Right renal cortex interstitium (tissue), 3 donors: ENCODE results near the gene CDK18. TPM values are rescaled to one million over a fixed set of nuclear protein-coding genes. Genes with fewer than 3 reads are reported as not detected.

ENCODE experiments used
- DNase-seq, 3 donors: peaks; one replicate each; pipeline ENCODE4 v3.0.0-alpha.2; 2013; ENCODE audit warnings: low read depth in 3 of 3, low spot score in 2 of 3
- polyA plus RNA-seq, 3 donors: library from polyadenylated mRNA; unstranded; fragments of 120-200 nt; gene quantifications; one replicate each; pipeline ENCODE4 v1.2.1, GENCODE V29; 2013; ENCODE audit not compliant: insufficient read length in 3 of 3

Gene CDK18
- polyA plus RNA-seq, 3 donors = 17.4 to 22.1 (median 18.2) TPM

DNA sequence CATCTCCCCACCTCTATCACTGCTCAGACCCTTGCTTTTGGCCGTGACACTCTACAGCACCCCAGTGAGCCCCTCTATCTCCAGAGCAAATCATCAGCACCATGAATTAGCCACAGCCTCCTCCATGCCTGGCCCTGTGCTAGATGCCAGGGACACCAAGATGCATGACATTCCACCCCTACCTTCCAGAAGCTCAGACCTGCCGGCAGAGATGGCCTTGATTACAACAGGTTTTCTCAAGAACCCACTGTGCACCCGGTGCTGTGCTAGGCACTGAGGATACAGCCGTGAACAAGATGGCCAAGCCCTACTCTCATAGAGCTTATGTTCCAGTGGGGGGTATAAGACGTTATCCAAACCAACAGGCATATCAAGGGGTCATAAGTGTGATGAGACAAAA, 30.6 kb downstream of the CDK18 start:
- DNase-seq = no peak

DNA sequence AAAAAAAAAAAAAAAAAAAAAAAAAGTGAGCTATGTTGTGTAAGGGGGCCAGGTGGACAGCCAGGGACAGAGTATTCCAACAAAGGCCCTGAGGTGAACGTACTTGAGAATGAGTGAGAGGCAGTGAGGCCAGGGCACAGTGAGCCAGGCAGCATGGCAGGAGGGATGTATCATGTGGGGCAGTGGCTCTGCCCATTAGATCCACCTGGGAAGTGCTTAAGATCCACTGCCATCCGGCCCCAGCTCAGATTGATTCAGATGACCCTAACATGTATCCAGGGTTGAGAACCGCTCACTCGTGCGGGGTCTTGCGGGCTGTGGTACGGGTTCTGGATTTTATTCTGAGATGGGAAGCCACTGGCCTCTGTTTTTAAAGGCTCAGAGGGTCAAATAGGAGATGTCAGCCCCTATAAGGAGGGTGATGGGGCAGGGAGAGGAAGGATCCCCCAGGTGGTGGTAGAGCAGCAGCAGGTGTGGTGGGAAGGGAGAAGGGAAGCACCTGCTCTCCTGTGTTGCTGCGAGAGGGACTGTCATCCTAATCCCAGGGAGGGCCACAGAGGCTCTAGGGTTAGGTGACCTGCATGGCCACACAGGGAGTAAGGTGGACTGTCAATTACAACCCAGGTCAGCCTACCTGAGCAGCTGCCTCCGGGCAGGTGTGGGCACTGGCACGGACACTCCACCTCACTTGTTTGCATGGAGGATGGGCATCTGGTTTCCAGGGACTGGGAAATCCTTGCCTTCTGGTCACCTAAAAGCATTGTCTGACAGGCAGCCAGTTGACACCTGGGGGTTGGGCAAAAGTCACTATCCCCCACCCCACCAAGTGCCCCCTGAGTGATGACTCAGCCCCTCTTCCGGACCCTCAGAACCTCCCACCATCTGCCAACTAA, 31.6 kb downstream of the CDK18 start:
- DNase-seq = no peak

DNA sequence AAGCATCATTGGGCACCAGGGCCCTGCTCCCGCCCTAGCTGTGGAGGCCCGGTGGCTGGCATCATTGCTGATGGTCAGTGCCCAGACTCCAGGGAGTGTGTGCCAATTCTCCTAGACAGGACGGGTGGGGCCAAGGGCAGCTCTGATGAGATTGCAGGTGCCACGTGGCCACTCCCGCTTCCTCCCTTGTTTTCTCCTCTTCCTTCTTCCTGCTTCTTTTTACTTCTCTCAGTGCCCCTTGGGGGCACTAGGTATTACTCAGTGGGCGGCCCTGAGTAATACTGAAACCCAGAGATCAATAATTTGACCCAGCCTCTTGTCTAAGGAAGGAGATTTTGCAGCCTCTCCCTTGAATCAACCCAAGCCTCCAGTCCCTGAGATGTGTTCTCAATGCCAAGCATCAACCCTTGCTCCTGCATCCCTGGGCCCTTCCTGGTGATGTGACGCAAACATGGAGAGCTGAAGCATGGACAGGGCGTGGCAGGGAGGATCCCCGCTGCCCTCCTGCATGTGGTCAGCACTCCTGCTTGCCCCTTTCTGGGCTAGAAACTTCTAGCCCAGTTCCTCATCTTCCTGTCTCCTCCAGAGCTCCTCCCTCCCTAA, 32.4 kb downstream of the CDK18 start:
- DNase-seq = no peak

DNA sequence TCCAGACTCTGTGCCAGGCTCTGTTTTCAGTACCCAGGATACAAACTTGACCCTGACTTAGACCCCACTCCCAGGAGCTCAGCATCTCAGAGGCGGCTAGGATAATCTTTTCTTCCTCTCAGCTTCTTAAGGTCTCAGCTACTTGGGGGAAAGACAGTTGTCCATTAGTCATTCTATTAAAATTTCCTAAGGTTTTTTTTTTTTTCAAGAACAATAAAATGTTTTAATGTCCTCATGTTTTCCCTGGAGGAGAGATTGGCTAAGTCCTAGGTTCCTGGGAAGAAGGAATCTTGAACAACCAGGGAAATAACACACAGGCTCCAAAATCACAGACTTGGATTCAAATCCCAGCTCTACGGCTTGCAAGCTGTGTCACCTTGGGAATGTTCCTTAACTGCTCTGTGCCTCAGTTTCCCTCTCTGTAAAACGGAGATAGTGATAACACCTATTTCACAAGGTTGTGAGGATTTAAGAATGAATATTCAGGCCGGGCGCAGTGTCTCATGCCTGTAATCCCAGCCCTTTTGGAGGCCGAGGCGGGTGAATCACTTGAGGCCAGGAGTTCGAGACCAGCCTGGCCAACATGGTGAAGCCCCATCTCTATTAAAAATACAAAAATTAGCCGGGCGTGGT, 33.0 kb downstream of the CDK18 start:
- DNase-seq = no peak

DNA sequence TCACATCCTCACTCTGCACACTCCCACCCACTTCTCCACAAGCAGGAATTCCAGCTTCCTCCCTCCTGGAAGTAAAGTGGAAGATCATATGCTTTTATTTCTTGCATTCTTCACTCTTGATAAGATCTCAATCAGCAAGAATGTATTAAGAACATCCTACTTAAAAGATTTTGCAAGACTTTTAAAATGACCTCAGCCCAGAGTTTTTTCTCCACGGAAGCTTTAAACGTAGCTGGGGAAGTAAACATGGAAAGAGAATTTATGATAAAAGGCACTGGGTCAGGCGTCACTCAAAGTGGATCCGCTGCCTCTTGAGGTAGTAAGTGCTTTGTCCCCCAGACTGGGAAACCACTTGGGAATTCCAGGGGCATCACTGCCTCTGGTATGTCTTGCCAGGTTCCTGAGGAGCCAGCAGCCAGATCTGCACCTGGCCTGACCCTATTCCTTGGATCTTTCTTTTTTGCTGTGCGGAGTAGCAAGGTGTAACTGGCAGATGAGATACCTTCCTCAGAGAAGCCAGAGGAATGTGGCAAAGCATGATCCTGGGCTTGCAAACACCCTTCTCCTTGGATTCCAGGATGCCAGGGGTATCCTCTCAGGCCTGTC, 33.9 kb downstream of the CDK18 start:
- no peak for DNase-seq

DNA sequence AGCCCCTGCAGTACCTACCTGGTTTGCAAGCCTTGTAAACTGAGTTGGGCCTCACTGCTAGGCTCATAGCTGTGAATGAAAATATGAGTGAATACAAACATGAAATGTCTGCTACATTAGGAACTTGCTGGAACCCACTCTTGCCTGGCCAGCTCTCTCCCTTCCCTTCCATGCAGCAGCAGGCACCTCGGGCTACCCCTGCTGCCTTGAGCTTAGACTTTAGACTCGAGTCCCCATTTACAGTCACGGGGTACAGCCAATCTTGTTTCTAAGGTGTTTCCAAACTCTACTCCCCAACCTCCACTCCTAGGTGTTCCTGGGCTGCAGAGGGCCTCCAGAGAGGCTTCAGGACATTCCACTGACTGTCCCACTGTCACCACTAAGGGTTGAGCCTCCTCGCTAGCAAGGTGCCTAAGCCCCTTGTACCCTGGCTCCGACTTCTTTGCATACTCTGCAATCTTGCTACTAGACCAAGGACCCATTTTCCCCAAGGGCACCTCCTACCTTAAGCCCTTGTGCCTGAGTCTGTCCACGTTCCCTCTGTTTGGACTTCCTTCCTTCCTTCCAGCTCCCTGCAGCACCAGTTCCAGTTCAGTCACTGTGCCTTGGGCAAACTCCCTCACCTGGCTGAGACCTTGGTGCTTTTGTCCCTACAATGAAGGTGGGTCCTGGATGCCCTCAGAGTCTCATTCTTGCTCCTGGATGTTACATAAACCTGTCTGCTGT, 36.9 kb downstream of the CDK18 start:
- DNase-seq = no peak

DNA sequence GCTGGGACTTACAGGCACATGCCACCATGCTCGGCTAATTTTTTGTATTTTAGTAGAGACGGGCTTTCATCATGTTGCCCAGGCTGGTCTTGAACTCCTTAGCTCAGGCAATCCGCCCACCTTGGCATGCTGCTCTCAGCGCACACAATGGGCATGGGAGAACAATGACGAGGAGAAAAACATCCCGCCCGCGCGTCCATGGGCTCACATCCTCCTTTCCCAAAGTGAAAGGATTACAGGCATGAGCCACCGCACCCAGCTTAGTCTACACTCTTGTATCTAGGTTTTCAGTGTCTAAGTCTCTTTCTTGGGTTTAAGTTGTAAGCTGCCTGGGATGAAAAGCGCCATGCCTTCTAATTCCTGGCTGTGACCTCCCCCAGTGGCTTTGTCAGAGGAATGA, 37.9 kb downstream of the CDK18 start:
- no peak for DNase-seq

DNA sequence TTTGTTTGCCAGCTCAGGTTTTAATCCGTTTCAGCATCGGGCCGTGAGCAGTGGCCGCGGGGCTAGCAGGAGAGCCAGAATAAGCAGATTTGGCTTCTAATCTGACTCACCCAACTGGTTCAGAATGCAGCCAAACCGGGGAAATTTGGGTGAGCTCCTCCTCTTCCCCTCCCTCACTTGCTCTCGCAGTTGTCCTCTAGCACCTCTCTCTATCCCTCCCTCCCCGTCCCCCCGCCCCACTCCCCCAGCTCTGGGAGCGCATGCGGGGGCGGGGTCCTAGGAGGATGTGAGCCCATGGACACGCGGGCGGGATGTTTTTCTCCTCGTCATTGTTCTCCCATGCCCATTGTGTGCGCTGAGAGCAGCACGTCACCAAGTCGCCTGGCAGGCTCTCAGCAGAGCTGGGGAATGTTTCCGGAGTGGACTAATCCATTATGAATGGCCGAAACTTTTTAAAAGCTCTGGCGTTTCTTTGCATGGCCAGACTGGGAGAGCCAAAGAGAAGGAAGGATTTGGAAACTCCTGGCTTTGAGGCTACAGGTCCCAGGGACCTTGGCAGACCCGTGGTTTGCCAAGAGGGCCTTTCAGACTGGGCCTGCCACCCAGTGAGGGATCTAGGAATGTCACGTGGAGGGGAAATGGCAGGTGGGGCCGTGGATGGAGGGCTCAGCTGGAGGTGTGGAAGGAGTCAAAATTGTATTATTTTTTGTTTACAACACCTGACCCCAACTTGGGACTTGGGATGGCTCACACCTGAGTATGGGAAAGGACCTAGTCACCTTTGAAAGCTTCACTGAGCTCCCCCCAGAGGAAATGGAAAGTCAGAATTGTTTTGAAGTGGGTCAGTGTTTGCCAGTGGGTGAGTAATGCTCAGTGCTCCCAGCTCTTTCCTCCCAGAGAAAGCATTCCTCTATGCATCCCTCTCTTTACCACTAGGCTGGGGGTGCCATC, 39.2 kb downstream of the CDK18 start:
- peak in 2 of 3 donors; percentile 60 to 63 for DNase-seq

DNA sequence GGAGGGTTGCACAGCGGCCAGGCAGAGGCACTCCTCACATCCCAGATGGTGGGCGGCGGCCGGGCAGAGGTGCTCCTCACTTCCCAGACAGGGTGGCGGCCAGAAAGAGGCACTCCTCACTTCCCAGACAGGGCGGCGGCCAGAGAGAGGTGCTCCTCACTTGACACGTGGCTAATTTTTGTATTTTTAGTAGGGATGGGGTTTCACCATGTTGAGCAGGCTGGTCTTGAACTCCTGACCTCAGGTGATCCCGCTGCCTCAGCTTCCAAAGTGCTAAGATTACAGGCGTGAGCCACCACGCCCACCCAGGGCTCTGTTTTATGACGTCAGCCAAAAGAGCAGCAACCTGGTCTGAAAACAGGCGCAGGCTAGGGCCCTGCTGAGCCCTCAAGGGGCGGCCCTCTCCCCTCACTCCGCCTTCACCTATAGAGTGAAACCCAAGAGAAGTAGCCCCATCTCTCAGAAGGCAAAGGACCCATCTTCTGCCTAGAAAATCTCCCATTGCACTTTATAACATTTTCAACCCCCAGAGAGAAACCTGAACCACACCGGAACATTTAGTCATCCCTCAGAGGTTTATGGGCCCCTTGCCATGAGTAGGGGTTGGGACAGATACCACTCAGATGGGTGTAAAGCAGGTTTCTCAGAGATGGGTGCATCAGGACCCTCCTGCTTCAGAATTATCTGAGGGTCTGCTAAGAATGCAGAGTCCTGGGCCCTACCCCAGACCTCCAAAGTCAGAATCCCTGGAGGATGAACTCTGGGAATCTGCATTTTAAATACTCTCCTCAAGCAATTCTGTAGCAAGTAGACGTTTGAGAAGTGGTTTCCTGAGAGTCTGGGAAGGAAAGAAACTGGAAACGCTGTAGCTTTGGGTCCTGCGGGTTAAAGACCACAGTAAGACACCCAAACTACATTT, 40.8 kb downstream of the CDK18 start:
- no peak for DNase-seq

DNA sequence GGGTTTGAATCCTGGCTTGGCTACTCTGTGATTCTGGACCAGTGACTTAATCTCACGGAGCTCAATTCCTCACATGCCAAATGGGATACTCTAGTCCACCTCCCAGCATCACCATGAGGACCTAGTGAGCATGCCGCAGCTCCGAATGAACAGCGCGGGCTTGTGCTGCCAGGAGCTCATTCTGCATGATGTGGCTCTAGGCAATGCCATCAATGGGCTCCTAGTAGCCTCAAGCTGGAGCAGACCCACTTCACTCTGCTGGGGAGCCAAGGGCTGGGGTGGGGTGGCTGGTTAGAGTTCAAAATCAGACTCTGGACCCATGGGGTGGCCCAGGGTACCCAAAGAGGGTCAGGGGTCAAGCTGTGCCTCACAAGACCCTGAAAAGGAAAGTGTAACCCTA, 41.5 kb downstream of the CDK18 start:
- no peak for DNase-seq

DNA sequence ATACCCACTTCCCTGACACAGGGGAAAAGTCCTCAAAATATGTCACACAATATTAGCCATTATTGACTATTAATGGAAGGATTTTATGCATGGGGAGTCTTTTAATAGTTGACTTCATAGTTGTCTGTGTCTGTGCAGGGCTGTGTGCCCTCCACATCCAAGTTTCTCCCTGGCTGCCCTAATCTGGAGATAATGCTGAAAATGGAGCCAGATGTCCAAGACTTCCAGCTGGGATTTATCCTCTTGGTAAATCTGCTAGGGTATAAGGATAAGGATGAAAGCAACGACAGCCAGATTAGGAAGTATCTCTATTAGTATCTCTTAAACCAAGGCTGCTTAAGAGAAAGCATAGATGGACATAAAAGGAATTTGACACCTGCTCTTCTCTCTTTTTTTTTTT, 42.1 kb downstream of the CDK18 start:
- DNase-seq = no peak

DNA sequence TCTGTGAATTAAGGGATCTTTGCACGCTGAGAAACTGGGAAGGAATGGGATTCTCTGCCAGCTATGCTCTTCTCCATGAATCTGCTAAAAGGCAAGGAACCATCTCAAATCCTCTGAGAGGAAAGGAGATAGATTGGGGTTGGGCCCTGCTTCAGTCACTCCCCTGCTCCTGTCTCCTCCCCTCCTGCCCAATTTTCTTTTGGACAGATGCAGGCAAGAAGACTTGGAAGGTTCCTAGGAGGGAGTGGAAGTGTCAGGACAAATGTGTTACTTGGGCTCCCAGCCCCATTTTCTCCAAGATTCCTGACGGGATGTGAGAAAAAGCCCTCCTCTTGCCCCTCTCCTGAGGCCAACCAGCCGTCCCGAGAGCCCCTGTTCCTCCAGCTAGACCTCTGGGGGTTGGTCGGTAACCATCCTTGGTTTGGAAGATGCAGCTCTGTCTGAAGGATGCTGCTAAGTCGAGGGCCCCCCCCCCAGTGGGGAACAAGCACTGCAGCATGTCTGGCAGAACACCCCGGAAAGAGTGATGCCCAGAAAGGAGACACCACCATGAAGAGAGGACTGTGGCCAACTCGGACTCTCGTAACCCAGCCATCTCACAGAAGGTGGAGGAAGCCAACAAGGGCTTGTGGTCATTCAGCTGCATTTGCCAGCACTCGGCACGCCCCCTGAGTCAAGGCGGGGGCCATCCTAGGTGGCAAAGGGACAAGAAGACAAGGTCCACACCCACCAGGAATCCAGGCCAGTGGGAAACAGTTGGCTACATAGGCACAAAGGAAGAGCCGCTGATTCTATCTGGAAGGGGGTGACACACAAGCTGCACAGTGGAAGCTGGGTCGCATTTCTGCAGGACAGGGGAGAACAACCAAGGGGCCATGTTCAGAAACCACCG, 43.7 kb downstream of the CDK18 start:
- no peak for DNase-seq

DNA sequence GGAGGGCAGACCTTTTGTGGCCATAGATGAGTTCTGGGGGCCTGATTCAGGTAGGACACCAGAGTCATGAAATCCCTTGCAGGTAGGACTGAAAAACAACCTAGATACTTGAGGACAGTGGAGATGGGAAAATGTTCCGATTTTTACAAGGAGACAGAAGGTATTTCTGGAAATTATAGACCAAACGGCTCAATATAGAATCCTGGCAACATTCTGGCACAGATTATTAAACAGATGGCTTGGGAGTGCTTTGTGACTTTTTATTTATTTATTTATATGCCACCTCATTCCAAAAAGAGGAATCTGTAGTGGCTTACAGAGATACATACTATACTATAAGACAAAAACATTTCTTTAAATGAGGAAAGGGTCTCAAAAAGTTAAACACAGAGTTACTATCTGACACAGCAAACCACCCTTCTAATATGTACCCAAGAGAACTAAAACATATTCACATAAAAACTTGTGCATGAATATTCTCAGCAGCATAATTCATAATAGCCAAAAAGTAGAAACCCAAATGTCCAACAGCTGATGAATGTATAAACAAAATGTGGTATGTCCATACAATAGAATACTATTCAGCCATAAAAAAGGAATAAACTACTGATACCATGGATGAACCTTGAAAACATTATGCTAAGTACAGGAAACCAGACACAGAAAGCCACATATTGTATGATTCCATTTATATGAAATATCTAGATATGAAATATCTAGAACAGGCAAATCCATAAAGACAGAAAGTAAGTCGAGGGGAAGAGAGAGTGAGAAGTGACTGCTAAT, 49.8 kb downstream of the CDK18 start:
- no peak for DNase-seq

DNA sequence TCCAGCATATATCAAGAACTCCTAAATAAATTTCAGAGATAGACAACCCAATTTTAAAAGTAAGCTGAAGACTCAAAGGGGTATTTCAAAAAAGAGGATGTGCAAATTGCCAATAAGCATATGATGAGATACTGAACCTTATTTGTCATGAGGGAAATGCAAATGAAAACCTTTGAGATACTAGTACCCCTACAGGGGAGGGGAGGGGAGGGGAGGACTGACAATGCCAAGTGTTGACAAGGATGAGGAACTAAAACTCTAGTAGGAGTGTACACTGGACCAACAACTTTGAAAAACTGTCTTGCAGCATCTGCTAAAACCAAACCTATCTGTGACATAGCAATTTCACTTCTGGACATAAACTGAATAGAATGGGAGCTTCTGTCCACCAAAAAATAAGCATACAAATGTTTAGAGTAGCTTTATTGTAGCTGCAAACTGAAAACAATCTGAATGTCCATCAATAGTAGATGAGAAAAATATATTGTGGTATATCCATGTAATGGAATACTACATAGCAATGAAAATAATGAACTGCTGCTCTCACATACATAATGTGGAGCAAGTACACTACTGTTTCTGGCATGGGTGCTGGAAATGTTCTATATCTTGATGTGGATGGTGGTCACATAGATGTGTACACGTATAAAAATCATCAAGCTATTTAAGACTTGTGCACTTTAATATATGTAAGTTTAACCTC, 57.2 kb downstream of the CDK18 start:
- DNase-seq = no peak

DNA sequence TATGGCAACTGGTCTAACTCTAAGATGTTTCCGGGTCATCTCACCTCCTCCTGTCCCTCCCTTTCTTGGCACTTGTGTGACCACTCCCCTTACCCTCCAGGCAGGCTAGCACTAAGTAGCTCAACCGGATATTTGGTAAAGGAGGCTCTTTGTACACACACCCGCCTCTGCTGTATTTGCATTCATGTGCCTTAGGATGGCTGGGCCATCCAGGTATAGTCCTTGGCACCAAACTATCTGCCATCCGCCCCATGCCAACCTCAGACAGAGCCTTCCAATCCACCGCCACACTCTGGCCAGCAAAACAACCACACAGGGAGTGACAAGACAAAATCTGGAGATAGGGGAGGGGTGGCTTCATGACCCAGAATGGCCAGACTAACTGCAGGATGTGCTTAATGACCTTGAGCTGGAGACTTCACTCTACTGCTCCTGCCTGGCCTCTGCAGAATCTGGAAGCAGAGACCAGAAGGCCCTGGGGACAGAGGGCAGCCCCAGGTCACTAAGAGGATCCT, 59.5 kb downstream of the CDK18 start:
- no peak for DNase-seq

DNA sequence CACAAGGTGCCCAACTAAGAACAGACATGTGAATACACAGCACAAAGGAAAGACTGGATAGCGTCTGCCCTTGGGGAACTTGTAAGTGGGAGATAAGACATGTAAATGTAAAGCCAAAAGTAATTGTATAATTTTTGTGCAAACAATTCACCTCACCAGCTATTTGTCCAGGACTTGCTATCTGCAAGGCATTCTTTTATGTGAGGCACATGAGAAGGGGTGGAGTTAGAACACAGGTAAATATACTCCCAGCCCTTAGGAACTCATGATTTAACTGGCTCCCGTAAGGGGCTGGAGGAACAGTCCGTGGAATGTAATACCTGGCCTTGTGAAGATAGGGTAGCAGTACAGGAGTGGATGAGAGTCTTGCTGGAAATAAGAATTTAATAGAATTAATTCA, 61.3 kb downstream of the CDK18 start:
- DNase-seq = no peak
